Omental fat pad (tissue), 4 donors: ENCODE results near the gene NSG1. TPM values are rescaled to one million over a fixed set of nuclear protein-coding genes. Genes with fewer than 3 reads are reported as not detected.

Source experiments
- ATAC-seq: fragments of 150-250 bp; one replicate; pipeline ENCODE4 v1.9.1; 2016; ENCODE audit warnings: mild to moderate bottlenecking, moderate library complexity; ENCODE audit not compliant: low FRiP score
- DNase-seq: peaks from one replicate; pipeline ENCODE4 v3.0.0-alpha.2; 2019; ENCODE audit warnings: low spot score
- total RNA-seq, 4 donors: library from RNA; depleted of rRNA; stranded (reverse); fragments of >200 nt; gene quantifications; one replicate each; pipeline ENCODE4 v1.1.0, GENCODE V29; 2016
- TF ChIP-seq, protein P1 (sequence below), 3 donors: fragments of 450-650 bp; IDR thresholded peaks; one replicate each; pipeline ENCODE4 v1.5.1; 2016 to 2017; ENCODE audit warnings: antibody characterized with exemption in 3 of 3, mild to moderate bottlenecking in 3 of 3, moderate library complexity in 2 of 3

NSG1 gene
- total RNA-seq, 4 donors from 2014 or later: 1.6 to 15.3 (median 6.3) TPM

GRCh38 chr4:4397441-4397819 lies 10.5 kb downstream of the NSG1 start:
- DNase-seq (no peak), ATAC-seq (no peak)
- TF ChIP-seq, protein P1, sequence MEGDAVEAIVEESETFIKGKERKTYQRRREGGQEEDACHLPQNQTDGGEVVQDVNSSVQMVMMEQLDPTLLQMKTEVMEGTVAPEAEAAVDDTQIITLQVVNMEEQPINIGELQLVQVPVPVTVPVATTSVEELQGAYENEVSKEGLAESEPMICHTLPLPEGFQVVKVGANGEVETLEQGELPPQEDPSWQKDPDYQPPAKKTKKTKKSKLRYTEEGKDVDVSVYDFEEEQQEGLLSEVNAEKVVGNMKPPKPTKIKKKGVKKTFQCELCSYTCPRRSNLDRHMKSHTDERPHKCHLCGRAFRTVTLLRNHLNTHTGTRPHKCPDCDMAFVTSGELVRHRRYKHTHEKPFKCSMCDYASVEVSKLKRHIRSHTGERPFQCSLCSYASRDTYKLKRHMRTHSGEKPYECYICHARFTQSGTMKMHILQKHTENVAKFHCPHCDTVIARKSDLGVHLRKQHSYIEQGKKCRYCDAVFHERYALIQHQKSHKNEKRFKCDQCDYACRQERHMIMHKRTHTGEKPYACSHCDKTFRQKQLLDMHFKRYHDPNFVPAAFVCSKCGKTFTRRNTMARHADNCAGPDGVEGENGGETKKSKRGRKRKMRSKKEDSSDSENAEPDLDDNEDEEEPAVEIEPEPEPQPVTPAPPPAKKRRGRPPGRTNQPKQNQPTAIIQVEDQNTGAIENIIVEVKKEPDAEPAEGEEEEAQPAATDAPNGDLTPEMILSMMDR (IDR thresholded peaks at IDR 0.05): no peak

DNA sequence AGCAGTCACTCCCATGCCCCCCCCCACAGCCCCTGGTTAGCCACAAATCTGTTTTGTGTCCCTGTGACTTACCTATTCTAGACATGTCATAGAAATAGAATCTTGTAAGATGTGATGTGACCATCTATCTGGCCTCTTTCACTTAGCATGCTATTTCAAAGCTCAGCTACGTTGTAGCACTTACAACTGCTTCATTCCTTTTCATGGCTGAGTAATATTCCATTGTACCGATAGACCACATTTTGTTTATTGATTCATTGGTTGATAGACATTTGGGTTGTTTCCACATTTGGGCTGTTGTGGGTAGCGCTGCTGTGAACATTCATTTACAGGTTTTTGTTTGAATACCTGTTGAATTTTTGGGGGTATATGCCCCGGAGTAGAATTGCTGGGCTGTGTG lies 11.5 kb downstream of the NSG1 start:
- ATAC-seq (no peak), DNase-seq (no peak)
- TF ChIP-seq, protein P1 (IDR thresholded peaks at IDR 0.05): no peak

GRCh38 chr4:4401036-4401435 lies 14.1 kb downstream of the NSG1 start:
- ATAC-seq (no peak), DNase-seq (no peak)
- TF ChIP-seq, protein P1 (IDR thresholded peaks at IDR 0.05): no peak

DNA sequence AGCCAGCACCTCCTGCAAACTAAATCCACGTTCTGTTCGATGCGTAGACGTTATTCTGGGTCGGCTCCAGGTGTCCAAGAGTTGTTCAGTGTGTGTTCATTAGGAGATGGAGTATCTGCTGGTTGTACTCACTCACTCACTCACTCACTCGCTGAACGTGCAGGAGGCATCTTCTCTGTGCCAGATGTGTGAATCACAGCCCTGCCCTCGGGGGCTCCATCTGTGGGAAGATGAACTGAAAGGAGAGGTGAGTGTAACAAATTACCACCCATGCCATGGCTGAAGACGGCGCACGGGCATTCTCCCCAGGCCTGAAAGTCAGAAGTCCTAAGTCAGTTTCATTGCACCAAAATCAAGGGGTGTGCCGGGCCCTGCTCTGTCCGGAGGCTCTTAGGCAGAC lies 16.1 kb downstream of the NSG1 start:
- ATAC-seq (no peak), DNase-seq (no peak)
- TF ChIP-seq, protein P1 (IDR thresholded peaks at IDR 0.05): no peak

DNA sequence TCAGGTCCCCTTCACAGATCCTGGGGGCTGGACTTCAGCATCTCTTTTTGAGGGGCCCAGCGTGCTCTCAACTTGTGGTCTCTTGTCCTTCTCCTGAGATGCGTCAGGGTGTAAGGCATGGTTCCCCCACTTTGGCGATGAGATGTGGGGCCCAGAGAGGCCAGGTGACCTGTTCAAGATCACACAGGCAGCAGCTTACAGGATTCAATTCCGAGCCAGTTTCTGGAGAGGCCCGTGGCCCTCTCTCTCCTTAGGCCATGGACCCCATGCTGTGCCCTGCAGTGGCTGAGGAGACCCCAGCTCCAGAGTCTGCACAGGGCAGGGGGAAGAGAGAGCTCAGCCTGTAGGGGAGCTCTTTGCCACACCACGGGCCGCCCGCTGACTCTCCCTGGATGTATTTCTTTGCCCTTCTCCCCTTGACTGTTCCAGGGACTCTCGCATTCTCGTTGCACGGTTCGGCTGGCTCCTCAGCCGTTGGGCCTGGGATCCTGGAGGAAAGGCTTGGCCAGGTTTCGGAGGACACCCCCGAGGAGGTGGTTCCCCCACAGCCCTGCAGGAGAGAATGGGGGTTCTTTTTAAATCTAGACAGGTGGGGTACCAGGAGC lies 18.6 kb downstream of the NSG1 start:
- TF ChIP-seq, protein P1 (IDR thresholded peaks at IDR 0.05): no peak
- ATAC-seq (no peak), DNase-seq (no peak)

DNA sequence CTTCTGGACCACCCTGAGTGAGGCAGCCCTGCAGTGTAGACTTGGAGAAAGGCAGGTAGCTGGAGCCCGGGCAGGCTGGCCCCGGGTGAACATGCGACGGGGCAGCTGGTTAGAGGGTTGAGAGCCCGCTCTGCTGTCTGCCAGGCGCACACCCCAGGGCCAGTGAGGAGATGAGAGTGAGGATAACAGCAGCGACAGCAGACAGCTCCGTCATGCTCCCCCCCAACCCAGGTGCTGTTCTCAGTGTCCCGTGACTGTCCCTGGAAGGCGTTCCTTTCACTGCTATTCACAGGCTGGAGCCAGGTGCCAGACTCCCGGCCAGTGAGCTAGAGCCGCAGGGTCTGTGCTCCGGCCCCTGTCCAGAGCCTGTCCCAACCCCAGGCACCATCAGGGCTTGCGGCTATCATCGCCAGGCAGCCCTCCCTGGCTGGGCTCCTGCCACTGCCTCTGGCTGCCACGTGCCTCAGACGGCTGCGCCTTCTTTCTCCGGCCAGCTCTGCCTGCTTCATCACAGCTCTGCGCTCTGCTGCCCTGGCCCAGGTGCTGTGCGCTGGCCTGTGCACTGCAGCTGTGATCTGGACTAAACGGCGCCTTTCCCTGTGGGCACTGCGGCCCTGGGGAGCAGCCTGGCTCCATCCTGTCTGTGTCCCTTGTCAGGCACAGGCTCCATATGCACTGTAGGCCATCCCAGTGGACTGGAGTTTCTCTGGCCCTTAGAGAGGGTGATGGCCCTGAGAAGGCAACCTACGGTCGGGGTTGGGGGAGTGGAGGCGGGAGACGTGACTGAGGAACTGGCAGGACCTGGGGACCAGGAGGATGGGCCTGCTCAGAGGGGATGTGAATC lies 19.8 kb downstream of the NSG1 start:
- no peak for DNase-seq
- ATAC-seq: no peak
- TF ChIP-seq, protein P1 (IDR thresholded peaks at IDR 0.05): no peak
